HCT116 (cell line): ENCODE results near the gene CDH4. TPM values are rescaled to one million over a fixed set of nuclear protein-coding genes. Genes with fewer than 3 reads are reported as not detected.

Experiments used
- ATAC-seq: fragments of 200-7000 bp; cut with Tn5 transposase; 2 replicates; pipeline ENCODE4 v1.9.1; 2020; ENCODE audit warnings: mild to moderate bottlenecking, moderate library complexity
- BruUV-seq: library from RNA; stranded (reverse); fragments of 400-500 nt; replicated peaks from 2 replicates; lab custom pipeline; 2021; lab: Mats Ljungman, UMichigan
- CTCF ChIA-PET: fragments of 300-600 bp; sonication (Branson Sonifier 250); formaldehyde crosslinking; loops from one replicate; lab custom pipeline; 2021; ENCODE audit warnings: antibody characterized with exemption; lab: Charles Lee
- POLR2A ChIA-PET: fragments of 300-600, 350-600 bp; sonication (Branson Sonifier 250); formaldehyde crosslinking; loops from one replicate; lab custom pipeline; 2021; ENCODE audit warnings: antibody characterized with exemption; lab: Charles Lee
- RAD21 ChIA-PET, 2 experiments: fragments of 300-600 bp; sonication (Branson Sonifier 250); formaldehyde crosslinking; loops; one replicate each; lab custom pipeline; 2023; ENCODE audit warnings: low total read pairs in 2 of 2; ENCODE audit not compliant: uncharacterized antibody in 2 of 2, unreplicated experiment in 2 of 2, low non-redundant PET in 1 of 2; lab: Charles Lee
- DNase-seq: peaks from one replicate; pipeline ENCODE4 v3.0.0-alpha.2; 2010; ENCODE audit warnings: low read depth, low spot score
- H2AFZ ChIP-seq: fragments of 200-600 bp; shearing (Covaris generic), sonication (generic); 2 replicates; pipeline ENCODE4 v1.6.1; 2017; ENCODE audit warnings: low read depth, mixed run types, mixed read lengths, antibody characterized with exemption, low read length; ENCODE audit not compliant: poor library complexity, severe bottlenecking
- H3K27ac ChIP-seq: 2 replicates; pipeline ENCODE4 v1.5.1; 2012; ENCODE audit warnings: low read depth, low read length
- H3K27me3 ChIP-seq: fragments of 200-600 bp; sonication (generic); 2 replicates; pipeline ENCODE4 v1.6.1; 2016; ENCODE audit warnings: mixed run types, low read length, mixed read lengths; ENCODE audit not compliant: insufficient read depth
- H3K36me3 ChIP-seq, 2 experiments: fragments of 200-500 bp in 1 of 2; fragments of 200-600 bp in 1 of 2; sonication (Bioruptor generic) in 1 of 2; sonication (generic) in 1 of 2; 2 replicates each; pipeline versions ENCODE4 v1.5.1 to v1.6.1; 2014 to 2016; ENCODE audit warnings: low read length in 2 of 2, inconsistent platforms in 1 of 2, mixed read lengths in 1 of 2, mixed run types in 1 of 2; ENCODE audit not compliant: insufficient read depth in 2 of 2, control insufficient read depth in 1 of 2
- H3K4me1 ChIP-seq, 2 experiments: fragments of 200-600 bp in 1 of 2; sonication (generic) in 1 of 2; 2 replicates each; pipeline versions ENCODE4 v1.5.1 to v1.6.1; 2012 to 2017; ENCODE audit warnings: low read length in 2 of 2, inconsistent platforms in 1 of 2, mild to moderate bottlenecking in 1 of 2, mixed read lengths in 1 of 2, mixed run types in 1 of 2, moderate library complexity in 1 of 2; ENCODE audit not compliant: insufficient read depth in 2 of 2, control insufficient read depth in 1 of 2
- H3K4me2 ChIP-seq: fragments of 200-600 bp; sonication (generic); 2 replicates; pipeline ENCODE4 v1.6.1; 2017; ENCODE audit warnings: mixed run types, low read length, mixed read lengths
- H3K4me3 ChIP-seq, 2 experiments: fragments of 200-600 bp in 1 of 2; sonication (generic) in 1 of 2; replicated peaks in 1 of 2; 2 replicates each; pipeline ENCODE4 v1.5.1; 2011 to 2016; ENCODE audit warnings: low read length in 2 of 2, control low read depth in 1 of 2, low read depth in 1 of 2, mild to moderate bottlenecking in 1 of 2, mixed read lengths in 1 of 2, mixed run types in 1 of 2
- H3K79me2 ChIP-seq: fragments of 200-600 bp; sonication (generic); 2 replicates; pipeline ENCODE4 v1.6.1; 2017; ENCODE audit warnings: mild to moderate bottlenecking, mixed run types, low read length, moderate library complexity, mixed read lengths; ENCODE audit not compliant: insufficient read depth
- H3K9ac ChIP-seq: fragments of 200-600 bp; sonication (generic); 2 replicates; pipeline ENCODE4 v1.6.1; 2016; ENCODE audit warnings: low read length, mixed read lengths
- H3K9me2 ChIP-seq: fragments of 200-600 bp; sonication (generic), shearing (Covaris generic); 2 replicates; pipeline ENCODE4 v1.6.1; 2017; ENCODE audit warnings: mixed run types, mild to moderate bottlenecking, moderate library complexity; ENCODE audit not compliant: insufficient read depth
- H3K9me3 ChIP-seq, 2 experiments: fragments of 200-500 bp in 1 of 2; fragments of 200-600 bp in 1 of 2; sonication (Bioruptor generic) in 1 of 2; sonication (generic) in 1 of 2; 2 replicates each; pipeline ENCODE4 v1.6.1; 2014 to 2017; ENCODE audit warnings: low read length in 2 of 2, mixed read lengths in 2 of 2, inconsistent platforms in 1 of 2, low read depth in 1 of 2, mild to moderate bottlenecking in 1 of 2, mixed run types in 1 of 2, moderate library complexity in 1 of 2; ENCODE audit not compliant: control insufficient read depth in 1 of 2, insufficient read depth in 1 of 2
- H4K20me1 ChIP-seq: fragments of 200-600 bp; sonication (generic), shearing (Covaris generic); 2 replicates; pipeline ENCODE4 v1.6.1; 2017; ENCODE audit warnings: mixed run types, mild to moderate bottlenecking, moderate library complexity; ENCODE audit not compliant: insufficient read depth
- ATF3 ChIP-seq: IDR thresholded peaks from 2 replicates; pipeline ENCODE4 v1.6.1; 2012
- CBX3 ChIP-seq: IDR thresholded peaks from 2 replicates; pipeline ENCODE4 v1.6.1; 2012; ENCODE audit warnings: low read depth
- CEBPB ChIP-seq: IDR thresholded peaks from 2 replicates; pipeline ENCODE4 v1.6.1; 2012; ENCODE audit warnings: low read depth
- CTCF ChIP-seq, 3 experiments: fragments of 200-600 bp in 1 of 3; sonication (generic) in 1 of 3; IDR thresholded peaks in 2 of 3; conservative IDR thresholded peaks in 1 of 3; 2 replicates each; pipeline ENCODE4 v1.5.1; 2012 to 2017; ENCODE audit warnings: low read depth in 2 of 3, low read length in 2 of 3, antibody characterized with exemption in 1 of 3, borderline replicate concordance in 1 of 3, control low read depth in 1 of 3, mild to moderate bottlenecking in 1 of 3, mixed read lengths in 1 of 3, mixed run types in 1 of 3, moderate library complexity in 1 of 3; ENCODE audit not compliant: insufficient read depth in 1 of 3
- EGR1 ChIP-seq: IDR thresholded peaks from 2 replicates; pipeline ENCODE4 v1.6.1; 2012; ENCODE audit warnings: low read depth
- ELF1 ChIP-seq: IDR thresholded peaks from 2 replicates; pipeline ENCODE4 v1.6.1; 2012; ENCODE audit warnings: low read depth, borderline replicate concordance
- EZH2 ChIP-seq: fragments of 200-600 bp; sonication (generic); IDR thresholded peaks from 2 replicates; pipeline ENCODE4 v1.6.1; 2017; ENCODE audit warnings: antibody characterized with exemption, mixed run types
- JUND ChIP-seq: IDR thresholded peaks from 2 replicates; pipeline ENCODE4 v1.6.1; 2012
- MAX ChIP-seq: IDR thresholded peaks from 2 replicates; pipeline ENCODE4 v1.6.1; 2012
- POLR2A ChIP-seq: IDR thresholded peaks from 2 replicates; pipeline ENCODE4 v1.7.0; 2011; ENCODE audit warnings: borderline replicate concordance; ENCODE audit not compliant: insufficient read depth, insufficient read length; ENCODE audit errors: extremely low read depth
- RAD21 ChIP-seq: IDR thresholded peaks from 2 replicates; pipeline ENCODE4 v1.6.1; 2012; ENCODE audit warnings: low read depth, mild to moderate bottlenecking
- SP1 ChIP-seq: IDR thresholded peaks from 2 replicates; pipeline ENCODE4 v1.6.1; 2012; ENCODE audit warnings: low read depth
- SRF ChIP-seq: IDR thresholded peaks from 2 replicates; pipeline ENCODE4 v1.6.1; 2012; ENCODE audit warnings: low read depth
- TCF7L2 ChIP-seq: IDR thresholded peaks from 2 replicates; pipeline ENCODE4 v1.7.0; 2011; ENCODE audit warnings: borderline replicate concordance, inconsistent platforms; ENCODE audit not compliant: insufficient read depth, insufficient read length; ENCODE audit errors: extremely low read depth
- YY1 ChIP-seq: IDR thresholded peaks from 2 replicates; pipeline ENCODE4 v1.6.1; 2011; ENCODE audit warnings: low read length, low read depth, moderate library complexity, mild to moderate bottlenecking; ENCODE audit not compliant: insufficient replicate concordance; ENCODE audit errors: extremely low read depth
- ZBTB33 ChIP-seq: IDR thresholded peaks from 2 replicates; pipeline ENCODE4 v1.6.1; 2011; ENCODE audit warnings: mild to moderate bottlenecking, low read length, moderate library complexity; ENCODE audit not compliant: insufficient replicate concordance; ENCODE audit errors: extremely low read depth
- ZNF274 ChIP-seq: fragments of 200-500 bp; sonication (Bioruptor generic); IDR thresholded peaks from 2 replicates; pipeline ENCODE4 v1.6.1; 2014; ENCODE audit warnings: mild to moderate bottlenecking, low read depth, low read length, inconsistent platforms
- intact Hi-C: fragments of 100-400 bp; cut with micrococcal nuclease; formaldehyde crosslinking; loops from 2 replicates; pipeline ENCODE4 v1.10.0; 2022
- total RNA-seq: library from RNA; stranded (reverse); gene quantifications from one replicate; pipeline ENCODE4 v1.2.1, GENCODE V29; 2021; ENCODE audit not compliant: unreplicated experiment

CDH4 gene
- total RNA-seq, 1 experiment from 2014 or later: not detected

GRCh38 chr20:61436283-61436666 lies 184.2 kb downstream of the CDH4 start:
- H3K9me2 ChIP-seq: no peaks in the 10 kb centered on the region
- CTCF ChIA-PET: no interaction called here
- intact Hi-C loops: no loop called here
- RAD21 ChIA-PET: no interaction called here
- H3K79me2 ChIP-seq: no peaks in the 10 kb centered on the region
- H3K4me1 ChIP-seq: no peaks in the 10 kb centered on the region
- H3K9me3 ChIP-seq: peaks cover 0 to 4% of the 10 kb centered on the region in 2 experiments; a peak in 2 of 4 replicates
- BruUV-seq: no TSS peak
- POLR2A ChIA-PET: no interaction called here
- H3K27ac ChIP-seq: no peak overlapping the region
- no peaks in the 10 kb centered on the region for H4K20me1 ChIP-seq
- no peaks in the 10 kb centered on the region for H3K27me3 ChIP-seq
- H3K4me3 ChIP-seq: no peak overlapping the region
- no peak overlapping the region for H3K9ac ChIP-seq
- no peak for TF ChIP-seq ZBTB33
- TF ChIP-seq TCF7L2: no peak
- no peak for TF ChIP-seq ELF1
- no peak for TF ChIP-seq SP1
- TF ChIP-seq CEBPB: no peak
- TF ChIP-seq CBX3: no peak
- TF ChIP-seq SRF: no peak
- no peak for TF ChIP-seq ZNF274
- TF ChIP-seq MAX: no peak
- TF ChIP-seq JUND: no peak
- no peak for TF ChIP-seq POLR2A
- no peak for TF ChIP-seq YY1
- no peak for TF ChIP-seq EGR1
- no peak for TF ChIP-seq CTCF (IDR thresholded peaks at IDR 0.05 in 2 of 3, conservative IDR thresholded peaks at IDR 0.05 in 1 of 3; ENCODE audit: borderline replicate concordance in 1 of 3, insufficient read depth in 1 of 3, low read depth in 2 of 3, low read length in 2 of 3)
- TF ChIP-seq ATF3: no peak
- TF ChIP-seq RAD21: no peak
- no peak for TF ChIP-seq EZH2
- TF ChIP-seq, all 23 proteins: peak for 0
- DNase-seq: no peak
- no peak for ATAC-seq
- Histone ChIP-seq H2AFZ (no peak overlapping the region), H3K4me2 (no peak overlapping the region), H3K36me3 (no peaks in the 10 kb centered on the region)
